Measurements from ENCODE around the gene CES1. TPM values are rescaled to one million over a fixed set of nuclear protein-coding genes. Genes with fewer than 3 reads are reported as not detected.
"Not testable (repeated sequence)": the region's sequence is repeated elsewhere in the genome, so short reads cannot be mapped to it uniquely, and the experiment has no call there.

The CES1 gene
- total and polyA plus RNA-seq, 5 experiments from 2014 or later = 0.43 to 1.8 TPM; not detected in 3

- Mint-ChIP-seq H3K4me3 (no peak overlapping the region), H3K27ac (no peak overlapping the region), H3K27me3 (peaks cover 2 to 22% (median 5%) of the 10 kb centered on the region in 5 donors), H3K9me3 (peaks cover 0 to 4% (median 0%) of the 10 kb centered on the region in 9 donors), H3K4me1 (no peaks in the 10 kb centered on the region), H3K36me3 (no peaks in the 10 kb centered on the region)
- ATAC-seq (no peak), DNase-seq (no peak)
- POLR2A ChIA-PET = no interaction called here
Measured at GRCh38 chr16:55809386-55809785, 23.5 kb downstream of the CES1 start.

- ATAC-seq, H3K9me3 Mint-ChIP-seq, POLR2A ChIA-PET, DNase-seq, H3K27ac Mint-ChIP-seq, H3K4me3 Mint-ChIP-seq, H3K4me1 Mint-ChIP-seq, H3K36me3 Mint-ChIP-seq: not testable (repeated sequence)
- H3K27me3 Mint-ChIP-seq = peaks cover 2 to 22% (median 5%) of the 10 kb centered on the region in 5 donors
Measured at GRCh38 chr16:55808286-55808685, 24.6 kb downstream of the CES1 start.

- H3K4me1 Mint-ChIP-seq, H3K27me3 Mint-ChIP-seq, ATAC-seq, H3K27ac Mint-ChIP-seq, H3K4me3 Mint-ChIP-seq, H3K36me3 Mint-ChIP-seq, H3K9me3 Mint-ChIP-seq, DNase-seq, POLR2A ChIA-PET: not testable (repeated sequence)
Measured at GRCh38 chr16:55805104-55805503, 27.8 kb downstream of the CES1 start.

GRCh38 chr16:55803681-55804080 is 29.2 kb downstream of the CES1 start:
- POLR2A ChIA-PET, H3K4me3 Mint-ChIP-seq, ATAC-seq, DNase-seq, H3K27me3 Mint-ChIP-seq, H3K27ac Mint-ChIP-seq, H3K4me1 Mint-ChIP-seq, H3K9me3 Mint-ChIP-seq, H3K36me3 Mint-ChIP-seq: not testable (repeated sequence)

GRCh38 chr16:55792934-55793374 is 39.9 kb downstream of the CES1 start:
- H3K4me1 Mint-ChIP-seq, H3K9me3 Mint-ChIP-seq, DNase-seq, H3K36me3 Mint-ChIP-seq, ATAC-seq, H3K27ac Mint-ChIP-seq, H3K27me3 Mint-ChIP-seq, H3K4me3 Mint-ChIP-seq, POLR2A ChIA-PET: not testable (repeated sequence)

GRCh38 chr16:55791512-55791911 is 41.4 kb downstream of the CES1 start:
- DNase-seq, H3K27me3 Mint-ChIP-seq, H3K4me3 Mint-ChIP-seq, ATAC-seq, H3K4me1 Mint-ChIP-seq, H3K36me3 Mint-ChIP-seq, H3K9me3 Mint-ChIP-seq, H3K27ac Mint-ChIP-seq, POLR2A ChIA-PET: not testable (repeated sequence)

GRCh38 chr16:55790240-55790639 is 42.7 kb downstream of the CES1 start:
- not testable (repeated sequence) for H3K4me1 Mint-ChIP-seq

GRCh38 chr16:55782793-55783091 is 50.2 kb downstream of the CES1 start:
- H3K36me3 Mint-ChIP-seq, DNase-seq, H3K27ac Mint-ChIP-seq, H3K9me3 Mint-ChIP-seq, ATAC-seq, H3K4me3 Mint-ChIP-seq, POLR2A ChIA-PET, H3K4me1 Mint-ChIP-seq: not testable (repeated sequence)
- H3K27me3 Mint-ChIP-seq = peaks cover 0 to 25% (median 3%) of the 10 kb centered on the region in 5 donors

More at GRCh38 chr16:55790240-55790639, 42.7 kb downstream of the CES1 start:
- DNase-seq, POLR2A ChIA-PET, H3K36me3 Mint-ChIP-seq, H3K27ac Mint-ChIP-seq, ATAC-seq, H3K4me3 Mint-ChIP-seq, H3K9me3 Mint-ChIP-seq: not testable (repeated sequence)
- peaks cover 0 to 11% (median 0%) of the 10 kb centered on the region in 5 donors for H3K27me3 Mint-ChIP-seq

- H3K4me1 Mint-ChIP-seq, H3K27ac Mint-ChIP-seq, POLR2A ChIA-PET, H3K9me3 Mint-ChIP-seq, DNase-seq, H3K4me3 Mint-ChIP-seq, H3K36me3 Mint-ChIP-seq, ATAC-seq: not testable (repeated sequence)
- peaks cover 0 to 25% (median 3%) of the 10 kb centered on the region in 5 donors for H3K27me3 Mint-ChIP-seq
Measured at GRCh38 chr16:55782091-55782792, 50.7 kb downstream of the CES1 start.

- POLR2A ChIA-PET, H3K4me3 Mint-ChIP-seq, H3K27ac Mint-ChIP-seq, ATAC-seq, H3K9me3 Mint-ChIP-seq, H3K4me1 Mint-ChIP-seq, H3K36me3 Mint-ChIP-seq, DNase-seq: not testable (repeated sequence)
- H3K27me3 Mint-ChIP-seq = peaks cover 0 to 21% (median 3%) of the 10 kb centered on the region in 5 donors
Measured at GRCh38 chr16:55781456-55781855, 51.4 kb downstream of the CES1 start.

GRCh38 chr16:55780095-55780407 is 52.8 kb downstream of the CES1 start:
- POLR2A ChIA-PET, H3K27ac Mint-ChIP-seq, ATAC-seq, DNase-seq, H3K4me3 Mint-ChIP-seq, H3K36me3 Mint-ChIP-seq, H3K9me3 Mint-ChIP-seq, H3K4me1 Mint-ChIP-seq: not testable (repeated sequence)
- peaks cover 0 to 14% (median 2%) of the 10 kb centered on the region in 5 donors for H3K27me3 Mint-ChIP-seq

GRCh38 chr16:55779402-55780094 is 53.3 kb downstream of the CES1 start:
- H3K4me1 Mint-ChIP-seq = peaks cover 0 to 1% (median 0%) of the 10 kb centered on the region in 4 donors
- no peaks in the 10 kb centered on the region for H3K36me3 Mint-ChIP-seq
- H3K4me3 Mint-ChIP-seq = no peak overlapping the region
- peaks cover 0 to 14% (median 2%) of the 10 kb centered on the region in 5 donors for H3K27me3 Mint-ChIP-seq
- H3K27ac Mint-ChIP-seq = no peak overlapping the region
- ATAC-seq (no peak), DNase-seq (no peak)
- H3K9me3 Mint-ChIP-seq = peaks cover 0 to 2% (median 0%) of the 10 kb centered on the region in 9 donors
- POLR2A ChIA-PET = no interaction called here

GRCh38 chr16:55778757-55779156 is 54.1 kb downstream of the CES1 start:
- H3K27ac Mint-ChIP-seq = no peak overlapping the region
- H3K4me3 Mint-ChIP-seq = no peak overlapping the region
- H3K4me1 Mint-ChIP-seq = peaks cover 0 to 1% (median 0%) of the 10 kb centered on the region in 4 donors
- H3K27me3 Mint-ChIP-seq = peaks cover 0 to 13% (median 7%) of the 10 kb centered on the region in 5 donors
- POLR2A ChIA-PET = no interaction called here
- ATAC-seq = no peak
- H3K9me3 Mint-ChIP-seq = peaks cover 0 to 2% (median 0%) of the 10 kb centered on the region in 9 donors
- no peak for DNase-seq
- no peaks in the 10 kb centered on the region for H3K36me3 Mint-ChIP-seq

GRCh38 chr16:55775857-55776256 is 57.0 kb downstream of the CES1 start:
- POLR2A ChIA-PET = no interaction called here
- Mint-ChIP-seq H3K27ac (no peak overlapping the region), H3K27me3 (peaks cover 4 to 18% (median 11%) of the 10 kb centered on the region in 5 donors)

More at GRCh38 chr16:55775857-55776256, 57.0 kb downstream of the CES1 start:
- DNase-seq (no peak), ATAC-seq (no peak)
- peaks cover 0 to 1% (median 0%) of the 10 kb centered on the region in 4 donors for H3K4me1 Mint-ChIP-seq
- no peaks in the 10 kb centered on the region for H3K36me3 Mint-ChIP-seq
- H3K9me3 Mint-ChIP-seq = peaks cover 0 to 9% (median 0%) of the 10 kb centered on the region in 9 donors
- no peak overlapping the region for H3K4me3 Mint-ChIP-seq

Measured in naive thymus-derived CD8-positive, alpha-beta T cell (primary cell).